ENCODE data around the gene CRYBA4.

DNA sequence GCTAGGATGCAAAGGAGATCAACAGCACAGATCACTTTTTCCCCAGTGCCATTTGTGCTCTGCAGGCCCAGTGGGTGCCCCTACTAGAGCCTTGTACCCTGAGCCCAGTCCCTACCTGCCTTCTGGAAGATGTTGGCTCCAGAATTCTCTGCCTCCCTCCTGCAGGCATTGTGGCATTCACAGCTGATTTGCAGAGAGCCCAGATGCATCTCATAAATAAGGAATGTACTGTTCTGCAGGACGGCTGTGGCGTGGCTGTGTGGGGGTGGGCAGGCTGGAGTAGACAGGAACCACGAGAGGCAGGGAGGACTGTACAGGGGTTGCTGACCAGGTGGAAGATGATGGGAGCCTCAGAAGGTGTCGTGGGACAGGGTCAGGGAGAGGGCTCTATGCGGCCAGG lies 24.4 kb downstream of the CRYBA4 start:
- TF ChIP-seq POLR2AphosphoS5 (IDR thresholded peaks at IDR 0.05) (no peak), POLR2A (IDR thresholded peaks at IDR 0.05) (no peak)
- TF ChIP-seq, protein P1, sequence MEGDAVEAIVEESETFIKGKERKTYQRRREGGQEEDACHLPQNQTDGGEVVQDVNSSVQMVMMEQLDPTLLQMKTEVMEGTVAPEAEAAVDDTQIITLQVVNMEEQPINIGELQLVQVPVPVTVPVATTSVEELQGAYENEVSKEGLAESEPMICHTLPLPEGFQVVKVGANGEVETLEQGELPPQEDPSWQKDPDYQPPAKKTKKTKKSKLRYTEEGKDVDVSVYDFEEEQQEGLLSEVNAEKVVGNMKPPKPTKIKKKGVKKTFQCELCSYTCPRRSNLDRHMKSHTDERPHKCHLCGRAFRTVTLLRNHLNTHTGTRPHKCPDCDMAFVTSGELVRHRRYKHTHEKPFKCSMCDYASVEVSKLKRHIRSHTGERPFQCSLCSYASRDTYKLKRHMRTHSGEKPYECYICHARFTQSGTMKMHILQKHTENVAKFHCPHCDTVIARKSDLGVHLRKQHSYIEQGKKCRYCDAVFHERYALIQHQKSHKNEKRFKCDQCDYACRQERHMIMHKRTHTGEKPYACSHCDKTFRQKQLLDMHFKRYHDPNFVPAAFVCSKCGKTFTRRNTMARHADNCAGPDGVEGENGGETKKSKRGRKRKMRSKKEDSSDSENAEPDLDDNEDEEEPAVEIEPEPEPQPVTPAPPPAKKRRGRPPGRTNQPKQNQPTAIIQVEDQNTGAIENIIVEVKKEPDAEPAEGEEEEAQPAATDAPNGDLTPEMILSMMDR (IDR thresholded peaks at IDR 0.05) = no peak
